ENCODE measurements around the gene SOX11.

DNA sequence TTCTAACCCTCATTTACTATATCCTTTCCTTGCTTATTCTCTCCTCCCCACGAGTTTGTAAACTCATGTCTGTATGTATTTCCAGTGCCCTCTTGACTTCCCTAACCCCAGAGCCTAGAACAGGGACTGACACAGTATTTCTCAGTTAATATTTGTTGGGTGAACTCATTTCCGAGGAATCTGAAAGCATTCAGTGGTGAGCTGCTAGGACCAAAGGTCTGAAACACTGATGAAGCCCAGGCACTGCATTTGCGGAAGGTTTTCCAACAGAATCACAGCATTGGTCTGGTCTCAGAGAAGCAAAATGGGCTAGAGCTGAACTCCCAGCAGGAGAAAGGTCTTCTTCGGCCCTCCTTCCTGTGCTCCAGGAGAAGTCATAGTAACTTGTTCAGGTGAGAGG, 56.8 kb downstream of the SOX11 start:
- TF ChIP-seq, protein P1, sequence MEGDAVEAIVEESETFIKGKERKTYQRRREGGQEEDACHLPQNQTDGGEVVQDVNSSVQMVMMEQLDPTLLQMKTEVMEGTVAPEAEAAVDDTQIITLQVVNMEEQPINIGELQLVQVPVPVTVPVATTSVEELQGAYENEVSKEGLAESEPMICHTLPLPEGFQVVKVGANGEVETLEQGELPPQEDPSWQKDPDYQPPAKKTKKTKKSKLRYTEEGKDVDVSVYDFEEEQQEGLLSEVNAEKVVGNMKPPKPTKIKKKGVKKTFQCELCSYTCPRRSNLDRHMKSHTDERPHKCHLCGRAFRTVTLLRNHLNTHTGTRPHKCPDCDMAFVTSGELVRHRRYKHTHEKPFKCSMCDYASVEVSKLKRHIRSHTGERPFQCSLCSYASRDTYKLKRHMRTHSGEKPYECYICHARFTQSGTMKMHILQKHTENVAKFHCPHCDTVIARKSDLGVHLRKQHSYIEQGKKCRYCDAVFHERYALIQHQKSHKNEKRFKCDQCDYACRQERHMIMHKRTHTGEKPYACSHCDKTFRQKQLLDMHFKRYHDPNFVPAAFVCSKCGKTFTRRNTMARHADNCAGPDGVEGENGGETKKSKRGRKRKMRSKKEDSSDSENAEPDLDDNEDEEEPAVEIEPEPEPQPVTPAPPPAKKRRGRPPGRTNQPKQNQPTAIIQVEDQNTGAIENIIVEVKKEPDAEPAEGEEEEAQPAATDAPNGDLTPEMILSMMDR (IDR thresholded peaks at IDR 0.05; ENCODE audit: low read length): no peak
- TF ChIP-seq EZH2 (IDR thresholded peaks at IDR 0.05; ENCODE audit: borderline replicate concordance, low read length): no peak
